Tibial nerve (tissue), 4 donors: ENCODE data around the gene HECW1. TPM values are rescaled to one million over a fixed set of nuclear protein-coding genes. Genes with fewer than 3 reads are reported as not detected.
"Not testable (repeated sequence)": the region's sequence is repeated elsewhere in the genome, so short reads cannot be mapped to it uniquely, and the experiment has no call there.

Source experiments
- DNase-seq, 2 donors: peaks; one replicate each; pipeline ENCODE4 v3.0.0-alpha.2; 2019; ENCODE audit warnings: low spot score in 2 of 2
- H3K27ac ChIP-seq, 4 donors: fragments of 200-600 bp; sonication (generic) in 3 of 4; one replicate each; pipeline ENCODE4 v1.5.1; 2017 to 2019; ENCODE audit warnings: mild to moderate bottlenecking in 1 of 4
- H3K27me3 ChIP-seq, 2 donors: fragments of 200-600 bp; sonication (generic) in 1 of 2; one replicate each; pipeline versions ENCODE4 v1.5.1 to v1.6.0; 2017 to 2019
- H3K36me3 ChIP-seq, 3 donors: fragments of 200-600 bp; sonication (generic); one replicate each; pipeline ENCODE4 v1.5.1; 2018 to 2019
- H3K4me1 ChIP-seq, 4 donors: fragments of 200-600 bp; sonication (generic) in 3 of 4; one replicate each; pipeline ENCODE4 v1.5.1; 2017 to 2019
- H3K4me3 ChIP-seq, 4 donors: fragments of 200-600 bp; sonication (generic) in 3 of 4; one replicate each; pipeline ENCODE4 v1.5.1; 2017 to 2019; ENCODE audit warnings: mild to moderate bottlenecking in 1 of 4, moderate library complexity in 1 of 4
- H3K9me3 ChIP-seq, 4 donors: fragments of 200-600 bp; sonication (generic) in 3 of 4; one replicate each; pipeline ENCODE4 v1.5.1; 2017 to 2019
- CTCF ChIP-seq, 5 experiments: fragments of 200-600 bp in 3 of 5; fragments of 450-650 bp in 2 of 5; sonication (generic) in 3 of 5; IDR thresholded peaks; one replicate each; pipeline ENCODE4 v1.5.1; 2016 to 2019; ENCODE audit warnings: antibody characterized with exemption in 5 of 5, mild to moderate bottlenecking in 3 of 5, moderate library complexity in 2 of 5
- EP300 ChIP-seq, 2 donors: sonication (generic); formaldehyde crosslinking; IDR thresholded peaks; one replicate each; pipeline ENCODE4 v1.6.1; 2017; ENCODE audit warnings: antibody characterized with exemption in 2 of 2, mild to moderate bottlenecking in 1 of 2
- POLR2A ChIP-seq, 2 donors: fragments of 450-650 bp; IDR thresholded peaks; one replicate each; pipeline ENCODE4 v1.6.1; 2017; ENCODE audit warnings: antibody characterized with exemption in 2 of 2, mild to moderate bottlenecking in 2 of 2, moderate library complexity in 2 of 2
- WGBS, 2 donors: methylation state at CpG; one replicate each; pipeline ENCODE4 v1.1.5; 2018; 5-methylcytosine and 5-hydroxymethylcytosine counted together
- total RNA-seq, 4 donors: library from RNA; depleted of rRNA; stranded (reverse); fragments of >200 nt; gene quantifications; one replicate each; pipeline ENCODE4 v1.1.0, GENCODE V29; 2016

The HECW1 gene
- total RNA-seq, 4 donors from 2014 or later: 3.6 to 10.9 (median 6.5) TPM

- no peaks in the 10 kb centered on the region for H3K9me3 ChIP-seq
- no peak for DNase-seq
- H3K27me3 ChIP-seq: peaks cover 0 to 11% of the 10 kb centered on the region in 2 donors
- no peak overlapping the region for H3K4me3 ChIP-seq
- 48 to 49% methylated on average over 8 of the region's 8 CpGs for WGBS, 2 donors
- H3K36me3 ChIP-seq: no peaks in the 10 kb centered on the region
- H3K27ac ChIP-seq: no peak overlapping the region
- no peaks in the 10 kb centered on the region for H3K4me1 ChIP-seq
- TF ChIP-seq EP300 (IDR thresholded peaks at IDR 0.05) (no peak), POLR2A (IDR thresholded peaks at IDR 0.05) (no peak), CTCF (IDR thresholded peaks at IDR 0.05) (no peak)
These were observed 87.1 kb downstream of the HECW1 start for GRCh38 chr7:43199371-43200160.

- TF ChIP-seq CTCF (IDR thresholded peaks at IDR 0.05) (no peak), EP300 (IDR thresholded peaks at IDR 0.05) (no peak), POLR2A (IDR thresholded peaks at IDR 0.05) (no peak)
- WGBS, 2 donors: 77 to 80% methylated on average over 2 of the region's 2 CpGs
These were observed 89.5 kb downstream of the HECW1 start for GRCh38 chr7:43201912-43202311.

GRCh38 chr7:43204081-43204480 lies 91.6 kb downstream of the HECW1 start:
- Histone ChIP-seq H3K9me3 (no peaks in the 10 kb centered on the region), H3K4me1 (no peaks in the 10 kb centered on the region), H3K27me3 (peaks cover 0 to 11% of the 10 kb centered on the region in 2 donors), H3K4me3 (no peak overlapping the region), H3K36me3 (no peaks in the 10 kb centered on the region), H3K27ac (no peak overlapping the region)
- 63 to 76% methylated on average over 1 of the region's 1 CpG for WGBS, 2 donors
- TF ChIP-seq POLR2A (IDR thresholded peaks at IDR 0.05) (no peak), CTCF (IDR thresholded peaks at IDR 0.05) (no peak), EP300 (IDR thresholded peaks at IDR 0.05) (no peak)
- DNase-seq: no peak

More at GRCh38 chr7:43201912-43202311, 89.5 kb downstream of the HECW1 start:
- Histone ChIP-seq H3K4me1 (no peaks in the 10 kb centered on the region), H3K9me3 (no peaks in the 10 kb centered on the region), H3K27me3 (peaks cover 0 to 11% of the 10 kb centered on the region in 2 donors), H3K27ac (no peak overlapping the region), H3K36me3 (no peaks in the 10 kb centered on the region), H3K4me3 (no peak overlapping the region)
- DNase-seq: no peak

GRCh38 chr7:43205171-43205795 lies 92.8 kb downstream of the HECW1 start:
- Histone ChIP-seq H3K36me3 (no peaks in the 10 kb centered on the region), H3K4me3 (no peak overlapping the region), H3K27ac (no peak overlapping the region), H3K27me3 (peaks cover 0 to 9% of the 10 kb centered on the region in 2 donors), H3K9me3 (no peaks in the 10 kb centered on the region), H3K4me1 (no peaks in the 10 kb centered on the region)
- 42 to 62% methylated on average over 8 of the region's 8 CpGs for WGBS, 2 donors
- TF ChIP-seq POLR2A (IDR thresholded peaks at IDR 0.05) (no peak), CTCF (IDR thresholded peaks at IDR 0.05) (no peak), EP300 (IDR thresholded peaks at IDR 0.05) (no peak)
- no peak for DNase-seq

GRCh38 chr7:43208242-43208641 lies 95.8 kb downstream of the HECW1 start:
- Histone ChIP-seq H3K9me3 (no peaks in the 10 kb centered on the region), H3K4me1 (no peaks in the 10 kb centered on the region), H3K4me3 (no peak overlapping the region), H3K27me3 (no peaks in the 10 kb centered on the region), H3K36me3 (no peaks in the 10 kb centered on the region), H3K27ac (no peak overlapping the region)
- no peak for DNase-seq
- WGBS, 2 donors: 53 to 78% methylated on average over 2 of the region's 2 CpGs
- TF ChIP-seq EP300 (IDR thresholded peaks at IDR 0.05) (no peak), CTCF (IDR thresholded peaks at IDR 0.05) (no peak), POLR2A (IDR thresholded peaks at IDR 0.05) (no peak)

- H3K4me1 ChIP-seq, H3K4me3 ChIP-seq, DNase-seq, H3K36me3 ChIP-seq, H3K27me3 ChIP-seq, H3K27ac ChIP-seq, H3K9me3 ChIP-seq: not testable (repeated sequence)
- WGBS, 2 donors: 70 to 72% methylated on average over 11 of the region's 11 CpGs
These were observed 98.1 kb downstream of the HECW1 start for GRCh38 chr7:43210539-43210938.
